Mucosa of descending colon (tissue), 3 donors: ENCODE results near the gene IL7R. TPM values are rescaled to one million over a fixed set of nuclear protein-coding genes. Genes with fewer than 3 reads are reported as not detected.

Experiments used
- ATAC-seq: fragments of 200-7000 bp; cut with Tn5 transposase; one replicate; pipeline ENCODE4 v1.9.1; 2020; ENCODE audit warnings: mild to moderate bottlenecking, moderate library complexity
- DNase-seq, 3 donors: peaks; one replicate each; pipeline ENCODE4 v3.0.0-alpha.2; 2020
- H3K36me3 ChIP-seq: fragments of 200-600 bp; one replicate; pipeline ENCODE4 v1.8.0; 2021; ENCODE audit warnings: low read depth, mild to moderate bottlenecking
- H3K4me1 ChIP-seq: fragments of 200-600 bp; one replicate; pipeline ENCODE4 v1.8.0; 2021; ENCODE audit warnings: low read depth, mild to moderate bottlenecking
- H3K4me3 ChIP-seq: fragments of 200-600 bp; one replicate; pipeline ENCODE4 v1.8.0; 2021; ENCODE audit warnings: mild to moderate bottlenecking
- H3K9me3 ChIP-seq: fragments of 200-600 bp; one replicate; pipeline ENCODE4 v1.8.0; 2021; ENCODE audit warnings: mild to moderate bottlenecking
- CTCF ChIP-seq: fragments of 200-600 bp; IDR thresholded peaks from one replicate; pipeline ENCODE4 v1.8.0; 2022; ENCODE audit warnings: antibody characterized with exemption, mild to moderate bottlenecking
- intact Hi-C, 2 donors: fragments of 100-400 bp; cut with DNase I in 1 of 2; cut with micrococcal nuclease in 1 of 2; formaldehyde crosslinking; loops; one replicate each; pipeline versions ENCODE4 v1.11.0 to v1.11.1; 2022; cut with DNase I, micrococcal nuclease
- long read RNA-seq, 2 donors: library from polyadenylated mRNA; unstranded; transcript quantifications; one replicate each; pipeline ENCODE4 v2.0.0, GENCODE V29; 2019 to 2021
- total RNA-seq, 3 donors: library from RNA; stranded (reverse); fragmentation: NEBNext Ultra II Directional in 2 of 3; extraction: Animal tissue kit (Norgen Biotek cat#: 25700) in 2 of 3; gene quantifications; one replicate each; pipeline versions ENCODE4 v1.2.1 to v1.2.4, GENCODE V29; 2021 to 2023
- donor health status: DM: no; HTN: no; CAD: no; lungs with moderate emphysema.
- donor health status: DM: no; HTN: no; CAD: no.
- donor health status: DM: no; HTN: yes; CAD: no.

Gene IL7R
- 10 to 100 TPM in 2 of 3 donors, 1 to 10 TPM in 1; 6.6 to 16.9 (median 10.4) TPM for total RNA-seq
- long read RNA-seq, donor 1, partial matches to known transcripts, result 3 of 4 reads
- long read RNA-seq, donor 1, other reads (novel, unspliced or antisense), result 1 of 4 reads
- long read RNA-seq, donor 2, full-length matches to known transcripts, result 6 of 6 reads
- long read RNA-seq, donor 2, partial matches to known transcripts, result 0 of 6 reads
- long read RNA-seq, donor 2, other reads (novel, unspliced or antisense), result 0 of 6 reads

GRCh38 chr5:35856765-35857351 is at the start of gene IL7R:
Gene IL7R, plus strand, starts transcription at chr5:35856891. Its CDS starts 87 bp downstream, at chr5:35856978.
- no peaks in the 10 kb centered on the region for H3K9me3 ChIP-seq
- no peaks in the 10 kb centered on the region for H3K4me1 ChIP-seq
- ATAC-seq (peak; percentile 66), DNase-seq (no peak)
- H3K4me3 ChIP-seq, result no peak within 1 kb of the TSS
- no peak for TF ChIP-seq CTCF
- H3K36me3 ChIP-seq, result no peaks in the 10 kb centered on the region
- intact Hi-C loops, result no loop called here

- TF ChIP-seq CTCF, result no peak
- intact Hi-C loops, result no loop called here
- H3K4me1 ChIP-seq, result no peaks in the 10 kb centered on the region
- H3K4me3 ChIP-seq, result no peak overlapping the region
- H3K36me3 ChIP-seq, result no peaks in the 10 kb centered on the region
- DNase-seq (no peak), ATAC-seq (peak; percentile 26)
- H3K9me3 ChIP-seq, result no peaks in the 10 kb centered on the region
These were observed 46.1 kb upstream of the IL7R start for GRCh38 chr5:35810601-35811000.

- H3K9me3 ChIP-seq, result no peaks in the 10 kb centered on the region
- intact Hi-C loops, result no loop called here
- peak; percentile 63 for ATAC-seq
- no peak overlapping the region for H3K4me3 ChIP-seq
- H3K4me1 ChIP-seq, result no peaks in the 10 kb centered on the region
- DNase-seq, result no peak
- no peak for TF ChIP-seq CTCF
- H3K36me3 ChIP-seq, result no peaks in the 10 kb centered on the region
These were observed 45.5 kb upstream of the IL7R start for GRCh38 chr5:35811108-35811741.

- TF ChIP-seq CTCF, result no peak
- Histone ChIP-seq H3K9me3 (no peaks in the 10 kb centered on the region), H3K4me1 (no peaks in the 10 kb centered on the region), H3K36me3 (no peaks in the 10 kb centered on the region), H3K4me3 (no peak overlapping the region)
- ATAC-seq, result no peak
- DNase-seq, result no peak
- intact Hi-C loops, result no loop called here
These were observed 43.2 kb upstream of the IL7R start for GRCh38 chr5:35813521-35813920.

GRCh38 chr5:35815089-35815936 is 41.4 kb upstream of the IL7R start:
- ATAC-seq (peak; percentile 50), DNase-seq (no peak)

More at GRCh38 chr5:35815089-35815936, 41.4 kb upstream of the IL7R start:
- Histone ChIP-seq H3K9me3 (no peaks in the 10 kb centered on the region), H3K36me3 (no peaks in the 10 kb centered on the region), H3K4me1 (no peaks in the 10 kb centered on the region), H3K4me3 (no peak overlapping the region)
- no peak for TF ChIP-seq CTCF
- intact Hi-C loops, result no loop called here
